ENCODE results near the gene C1orf226. TPM values are rescaled to one million over a fixed set of nuclear protein-coding genes. Genes with fewer than 3 reads are reported as not detected.
"Not testable (repeated sequence)": the region's sequence is repeated elsewhere in the genome, so short reads cannot be mapped to it uniquely, and the experiment has no call there.

The C1orf226 gene
- total RNA-seq, 4 donors from 2014 or later = 3.3 to 18.9 (median 11.6) TPM

DNA sequence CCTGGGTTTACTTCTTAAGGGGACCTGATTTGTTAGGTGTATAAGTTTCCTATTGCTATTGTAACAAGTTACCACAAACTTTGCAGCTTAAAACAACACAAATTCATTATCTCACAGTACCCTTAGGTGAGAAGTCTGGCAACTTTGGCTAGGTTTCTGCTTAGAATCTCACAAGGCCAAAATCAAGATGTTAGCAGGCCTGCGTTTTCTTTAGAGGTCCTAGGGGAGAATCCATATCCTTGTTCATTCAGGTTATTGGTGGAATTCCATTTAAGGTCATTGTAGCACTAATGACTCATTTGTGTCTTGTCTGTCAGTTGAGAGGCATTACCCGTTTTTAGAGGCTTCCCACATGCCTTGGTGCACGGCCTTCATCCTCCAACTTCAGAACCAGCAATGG lies 38.6 kb downstream of the C1orf226 start:
- TF ChIP-seq, protein P1, sequence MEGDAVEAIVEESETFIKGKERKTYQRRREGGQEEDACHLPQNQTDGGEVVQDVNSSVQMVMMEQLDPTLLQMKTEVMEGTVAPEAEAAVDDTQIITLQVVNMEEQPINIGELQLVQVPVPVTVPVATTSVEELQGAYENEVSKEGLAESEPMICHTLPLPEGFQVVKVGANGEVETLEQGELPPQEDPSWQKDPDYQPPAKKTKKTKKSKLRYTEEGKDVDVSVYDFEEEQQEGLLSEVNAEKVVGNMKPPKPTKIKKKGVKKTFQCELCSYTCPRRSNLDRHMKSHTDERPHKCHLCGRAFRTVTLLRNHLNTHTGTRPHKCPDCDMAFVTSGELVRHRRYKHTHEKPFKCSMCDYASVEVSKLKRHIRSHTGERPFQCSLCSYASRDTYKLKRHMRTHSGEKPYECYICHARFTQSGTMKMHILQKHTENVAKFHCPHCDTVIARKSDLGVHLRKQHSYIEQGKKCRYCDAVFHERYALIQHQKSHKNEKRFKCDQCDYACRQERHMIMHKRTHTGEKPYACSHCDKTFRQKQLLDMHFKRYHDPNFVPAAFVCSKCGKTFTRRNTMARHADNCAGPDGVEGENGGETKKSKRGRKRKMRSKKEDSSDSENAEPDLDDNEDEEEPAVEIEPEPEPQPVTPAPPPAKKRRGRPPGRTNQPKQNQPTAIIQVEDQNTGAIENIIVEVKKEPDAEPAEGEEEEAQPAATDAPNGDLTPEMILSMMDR (IDR thresholded peaks at IDR 0.05) = no peak
- no peak for TF ChIP-seq POLR2AphosphoS5 (IDR thresholded peaks at IDR 0.05)
- no peak for TF ChIP-seq POLR2A (IDR thresholded peaks at IDR 0.05; ENCODE audit: low read depth)
- no peak for TF ChIP-seq EP300 (IDR thresholded peaks at IDR 0.05)
- DNase-seq (ENCODE audit: extremely low spot score) = no peak
- no peaks in the 10 kb centered on the region for H3K9me3 ChIP-seq
- no peak overlapping the region for H3K4me3 ChIP-seq
- H3K27ac ChIP-seq (replicated peaks in 1 of 4) = no peak overlapping the region
- H3K36me3 ChIP-seq = no peaks in the 10 kb centered on the region
- no peaks in the 10 kb centered on the region for H3K4me1 ChIP-seq
- intact Hi-C loops (cut with DNase I) = no loop called here
- WGBS = 70% methylated on average over 3 of the region's 3 CpGs
- no peaks in the 10 kb centered on the region for H3K27me3 ChIP-seq

DNA sequence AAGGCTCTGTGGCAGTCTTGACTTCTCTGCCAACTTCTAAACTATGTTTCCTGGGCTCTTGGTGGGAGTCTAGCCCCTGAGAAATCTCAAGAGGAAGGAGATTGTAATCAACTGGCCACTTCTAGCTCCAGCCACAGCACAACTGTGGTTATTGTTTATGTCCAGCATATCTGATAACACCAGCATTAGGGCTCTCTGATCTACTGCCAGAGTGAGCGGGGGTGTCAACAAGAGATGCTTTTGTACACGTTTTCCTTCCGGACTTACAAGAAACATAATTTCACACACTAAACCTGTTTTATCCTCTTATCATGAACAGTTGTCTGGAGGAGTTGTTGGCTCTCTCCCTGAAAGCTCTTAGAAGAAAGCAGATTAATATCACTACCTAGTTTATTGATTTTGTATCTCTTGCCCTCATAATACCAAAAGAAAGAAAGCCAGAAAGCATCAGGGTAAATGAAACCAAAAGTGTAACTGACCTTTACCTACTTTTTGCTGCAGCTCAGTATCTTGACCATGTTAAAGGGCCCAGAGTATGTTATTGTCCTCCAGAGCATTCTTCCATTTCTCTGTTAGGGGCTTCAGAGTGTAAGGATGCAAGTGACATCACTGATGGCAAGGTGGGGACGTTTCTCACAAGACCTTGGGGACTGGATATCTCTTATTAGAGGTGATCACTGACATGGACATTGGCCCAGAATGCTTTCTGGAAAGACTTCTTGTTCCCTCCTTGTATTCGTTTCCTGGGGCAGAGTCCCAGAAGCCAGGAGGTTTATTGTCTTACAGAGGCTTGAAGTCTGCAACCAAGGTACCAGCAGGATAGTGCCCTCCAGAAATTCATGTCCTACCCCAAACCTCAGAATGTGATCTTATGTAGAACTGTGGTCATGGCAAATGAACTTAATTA lies 40.0 kb downstream of the C1orf226 start:
- Histone ChIP-seq H3K4me1 (no peaks in the 10 kb centered on the region), H3K9me3 (no peaks in the 10 kb centered on the region), H3K27ac (replicated peaks in 1 of 4) (no peak overlapping the region), H3K36me3 (no peaks in the 10 kb centered on the region), H3K4me3 (no peak overlapping the region), H3K27me3 (no peaks in the 10 kb centered on the region)
- 50% methylated on average over 5 of the region's 5 CpGs for WGBS
- intact Hi-C loops (cut with DNase I) = no loop called here
- no peak for DNase-seq (ENCODE audit: extremely low spot score)
- TF ChIP-seq, protein P1 (IDR thresholded peaks at IDR 0.05) = no peak
- no peak for TF ChIP-seq POLR2AphosphoS5 (IDR thresholded peaks at IDR 0.05)
- TF ChIP-seq EP300 (IDR thresholded peaks at IDR 0.05) = no peak
- TF ChIP-seq POLR2A (IDR thresholded peaks at IDR 0.05; ENCODE audit: low read depth) = no peak

DNA sequence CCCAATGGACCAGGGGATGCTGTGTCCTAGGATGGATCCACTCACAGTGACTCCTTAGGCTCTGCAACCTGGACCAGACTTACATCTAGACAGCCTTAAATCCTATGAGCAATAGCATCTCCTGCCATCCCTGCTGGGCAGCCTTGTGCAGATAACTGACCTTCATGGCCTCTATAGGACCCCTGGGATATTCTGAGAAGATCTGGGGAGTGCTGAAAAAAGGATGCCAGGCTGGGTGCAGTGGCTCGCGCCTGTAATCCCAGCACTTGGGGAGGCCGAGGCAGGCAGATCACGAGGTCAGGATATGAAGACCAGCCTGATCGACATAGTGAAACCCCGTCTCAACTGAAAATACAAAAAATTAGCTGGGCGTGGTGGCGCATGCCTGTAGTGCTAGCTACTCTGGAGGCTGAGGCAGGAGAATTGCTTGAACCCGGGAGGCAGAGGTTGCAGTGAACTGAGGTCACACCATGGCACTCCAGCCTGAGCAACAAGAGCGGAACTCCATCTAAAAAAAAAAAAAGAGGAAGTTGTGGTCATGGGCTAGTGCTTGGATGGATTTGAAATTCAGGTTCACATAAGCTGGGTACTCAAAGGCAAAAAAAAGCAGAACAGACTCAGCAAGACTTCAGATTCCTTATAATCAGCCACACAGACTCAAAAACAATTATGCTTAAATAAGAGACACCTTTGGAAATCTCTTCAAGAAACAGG lies 41.3 kb downstream of the C1orf226 start:
- no peaks in the 10 kb centered on the region for H3K36me3 ChIP-seq
- 79% methylated on average over 10 of the region's 10 CpGs for WGBS
- TF ChIP-seq POLR2AphosphoS5 (IDR thresholded peaks at IDR 0.05) (no peak), EP300 (IDR thresholded peaks at IDR 0.05) (no peak), POLR2A (IDR thresholded peaks at IDR 0.05; ENCODE audit: low read depth) (no peak)
- TF ChIP-seq, protein P1 (IDR thresholded peaks at IDR 0.05) = no peak
- H3K27ac ChIP-seq (replicated peaks in 1 of 4) = no peak overlapping the region
- intact Hi-C loops (cut with DNase I) = no loop called here
- H3K4me1 ChIP-seq = no peaks in the 10 kb centered on the region
- no peak overlapping the region for H3K4me3 ChIP-seq
- no peaks in the 10 kb centered on the region for H3K27me3 ChIP-seq
- no peaks in the 10 kb centered on the region for H3K9me3 ChIP-seq
- DNase-seq (ENCODE audit: extremely low spot score) = no peak

DNA sequence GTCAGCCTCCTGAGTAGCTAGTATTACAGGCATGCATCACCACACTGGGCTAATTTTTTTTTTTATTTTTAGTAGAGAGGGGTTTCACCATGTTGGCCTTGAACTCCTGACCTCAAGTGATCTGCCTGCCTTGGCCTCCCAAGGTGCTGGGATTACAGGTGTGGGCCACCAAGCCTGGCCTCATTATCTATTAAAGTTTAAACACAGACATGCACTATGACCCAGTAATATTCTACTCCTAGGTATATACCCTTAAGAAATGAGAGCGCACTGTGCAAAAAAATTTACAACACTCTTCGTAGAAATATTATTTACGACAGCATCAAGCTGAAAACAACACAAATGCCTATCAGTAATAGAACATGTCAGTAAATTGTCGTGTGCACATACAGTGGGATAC lies 49.1 kb downstream of the C1orf226 start:
- WGBS = 89% methylated on average over 4 of the region's 4 CpGs
- Histone ChIP-seq H3K27ac (replicated peaks in 1 of 4) (no peak overlapping the region), H3K4me3 (no peak overlapping the region), H3K36me3 (no peaks in the 10 kb centered on the region), H3K27me3 (no peaks in the 10 kb centered on the region), H3K4me1 (no peaks in the 10 kb centered on the region), H3K9me3 (no peaks in the 10 kb centered on the region)
- TF ChIP-seq, protein P1 (IDR thresholded peaks at IDR 0.05) = no peak
- TF ChIP-seq POLR2A (IDR thresholded peaks at IDR 0.05; ENCODE audit: low read depth) = no peak
- no peak for TF ChIP-seq EP300 (IDR thresholded peaks at IDR 0.05)
- TF ChIP-seq POLR2AphosphoS5 (IDR thresholded peaks at IDR 0.05) = no peak
- no peak for DNase-seq (ENCODE audit: extremely low spot score)
- intact Hi-C loops (cut with DNase I) = no loop called here

DNA sequence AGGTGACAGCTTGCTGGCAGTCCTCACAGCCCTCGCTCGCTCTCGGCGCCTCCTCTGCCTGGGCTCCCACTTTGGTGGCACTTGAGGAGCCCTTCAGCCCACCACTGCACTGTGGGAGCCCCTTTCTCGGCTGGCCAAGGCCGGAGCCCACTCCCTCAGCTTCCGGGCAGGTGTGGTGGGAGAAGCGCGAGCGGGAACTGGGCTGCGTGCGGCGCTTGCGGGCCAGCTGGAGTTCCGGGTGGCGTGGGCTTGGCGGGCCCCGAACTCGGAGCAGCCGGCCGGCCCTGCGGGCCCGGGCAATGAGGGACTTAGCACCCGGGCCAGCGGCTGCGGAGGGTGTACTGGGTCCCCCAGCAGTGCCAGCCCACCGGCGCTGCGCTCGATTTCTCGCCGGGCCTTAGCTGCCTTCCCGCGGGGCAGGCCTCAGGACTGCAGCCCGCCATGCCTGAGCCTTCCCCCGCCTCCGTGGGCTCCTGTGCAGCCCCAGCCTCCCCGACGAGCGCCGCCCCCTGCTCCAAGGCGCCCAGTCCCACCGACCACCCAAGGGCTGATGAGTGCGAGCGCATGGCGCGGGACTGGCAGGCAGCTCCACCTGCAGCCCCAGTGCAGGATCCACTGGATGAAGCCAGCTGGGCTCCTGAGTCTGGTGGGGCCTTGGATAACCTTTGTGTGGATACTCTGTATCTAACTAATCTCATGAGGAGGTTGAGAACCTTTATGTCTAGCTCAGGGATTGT lies 51.6 kb downstream of the C1orf226 start:
- H3K4me3 ChIP-seq; DNase-seq (ENCODE audit: extremely low spot score); H3K9me3 ChIP-seq; H3K36me3 ChIP-seq; H3K4me1 ChIP-seq; intact Hi-C loops (cut with DNase I); H3K27ac ChIP-seq (replicated peaks in 1 of 4); H3K27me3 ChIP-seq: not testable (repeated sequence)
- 81% methylated on average over 29 of the region's 47 CpGs for WGBS

Measured in esophagus muscularis mucosa (tissue), 4 donors.